KG1 (cell line): ENCODE data around the gene GALNT9.
"Not testable (repeated sequence)": the region's sequence is repeated elsewhere in the genome, so short reads cannot be mapped to it uniquely, and the experiment has no call there.

Source experiments
- DNase-seq: peaks from one replicate; lab custom pipeline; 2025; lab: John Stamatoyannopoulos, UW

GALNT9 gene

GRCh38 chr12:132278401-132279183 is 50.8 kb downstream of the GALNT9 start:
- DNase-seq = no peak

GRCh38 chr12:132277949-132278348 is 51.4 kb downstream of the GALNT9 start:
- no peak for DNase-seq

- no peak for DNase-seq
Measured at GRCh38 chr12:132277374-132277941, 51.9 kb downstream of the GALNT9 start.

DNA sequence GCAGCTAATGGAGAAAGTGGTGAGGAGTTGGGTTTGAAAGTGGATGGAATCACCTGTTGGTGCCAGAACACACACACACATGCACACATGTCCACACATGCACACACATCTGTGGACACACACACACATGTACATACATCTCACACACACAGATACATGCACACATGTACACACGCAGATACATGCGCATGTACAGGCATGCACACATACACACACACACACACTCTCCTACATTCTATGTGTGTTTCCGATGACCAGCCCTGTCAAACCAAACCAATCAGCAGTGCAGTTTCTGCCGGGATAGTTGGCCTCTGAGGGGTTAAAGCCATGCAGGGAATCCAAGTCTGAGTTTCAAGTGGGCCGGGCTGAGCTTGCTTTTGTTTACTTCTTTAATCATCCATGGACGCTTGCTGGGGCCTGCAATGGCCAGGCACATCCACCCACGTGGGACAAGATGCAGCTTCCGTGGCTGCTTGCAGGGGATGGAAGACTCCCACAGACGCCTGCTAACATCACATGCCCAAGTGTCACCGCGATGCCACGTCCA is 52.5 kb downstream of the GALNT9 start:
- DNase-seq = no peak

DNA sequence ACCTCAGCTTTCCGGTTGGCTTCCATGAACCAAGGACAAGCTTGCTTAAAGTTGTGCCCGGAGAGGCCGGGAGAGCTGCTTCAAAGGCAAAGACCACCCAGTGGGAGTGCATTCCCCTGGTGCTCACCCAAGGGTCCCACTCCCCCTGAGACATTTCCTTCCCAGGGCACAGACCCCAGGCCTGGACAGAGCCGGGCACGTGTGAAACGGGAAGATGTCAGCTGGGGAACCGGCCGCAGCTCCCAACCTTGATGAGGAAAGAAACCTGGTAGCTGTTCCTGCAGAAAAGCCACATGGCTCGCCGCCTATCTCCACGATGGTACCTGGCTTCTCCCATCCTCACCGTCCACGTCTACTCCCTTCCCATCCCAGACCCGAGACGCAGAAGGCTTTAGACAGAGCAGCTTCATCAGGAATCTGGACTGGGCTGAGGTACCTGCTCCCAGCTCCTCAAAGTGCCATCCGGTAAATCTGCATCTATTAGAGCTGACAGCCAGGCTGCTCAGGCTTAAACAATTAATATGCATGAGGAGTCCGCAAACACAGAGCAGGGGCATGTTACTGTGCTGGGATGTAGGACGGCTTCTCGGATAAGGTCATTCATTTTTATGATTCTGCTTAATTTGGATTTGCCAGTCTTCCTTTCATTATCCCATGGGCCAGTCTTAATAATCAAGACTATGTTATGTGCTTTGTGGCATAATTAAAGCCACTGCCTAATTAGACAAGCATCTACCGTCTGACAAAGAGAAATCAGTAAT is 53.1 kb downstream of the GALNT9 start:
- DNase-seq = no peak

DNA sequence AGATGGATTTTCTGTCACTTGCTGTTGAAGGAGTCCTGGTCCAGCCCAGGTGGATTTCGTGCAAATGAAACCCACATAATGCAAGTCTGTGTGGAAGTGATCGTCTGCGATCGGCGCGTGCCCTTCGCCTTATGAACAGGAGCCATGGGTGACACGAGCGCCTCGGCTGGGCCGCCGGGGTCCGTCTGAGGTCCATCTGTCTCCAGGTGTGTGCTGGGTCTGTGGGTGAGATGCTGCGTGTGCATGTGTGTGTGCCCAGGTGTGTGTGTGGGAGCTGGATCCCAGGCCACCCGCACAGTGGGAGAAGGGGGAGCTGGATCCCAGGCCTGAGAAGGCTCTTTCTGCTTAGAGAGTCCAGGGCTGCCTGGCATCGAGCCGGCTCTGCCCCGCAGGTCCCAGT is 53.8 kb downstream of the GALNT9 start:
- DNase-seq = no peak

GRCh38 chr12:132275110-132275531 is 54.3 kb downstream of the GALNT9 start:
- DNase-seq = no peak

- no peak for DNase-seq
Measured at GRCh38 chr12:132273992-132274334, 55.4 kb downstream of the GALNT9 start.

DNA sequence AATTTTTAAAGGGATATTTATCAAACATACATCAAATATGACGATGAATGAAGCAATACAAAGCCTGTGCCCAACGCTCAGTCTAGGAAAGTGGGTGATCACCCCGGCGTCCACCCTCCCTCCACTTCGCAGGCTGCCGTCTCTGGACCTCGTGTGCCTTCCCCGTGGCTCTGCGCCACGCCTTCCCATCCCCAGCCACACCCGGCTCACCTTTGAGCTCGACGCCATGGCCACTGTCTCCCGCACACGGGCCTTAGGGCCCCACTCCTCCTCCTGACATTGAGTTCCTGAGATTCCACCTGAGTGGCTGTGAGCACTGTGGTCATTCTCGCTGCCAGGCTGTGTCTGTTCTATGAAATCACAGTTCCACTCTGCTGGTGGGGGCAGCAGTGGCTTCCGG is 56.7 kb downstream of the GALNT9 start:
- DNase-seq = no peak

GRCh38 chr12:132271755-132272092 is 57.7 kb downstream of the GALNT9 start:
- no peak for DNase-seq

DNA sequence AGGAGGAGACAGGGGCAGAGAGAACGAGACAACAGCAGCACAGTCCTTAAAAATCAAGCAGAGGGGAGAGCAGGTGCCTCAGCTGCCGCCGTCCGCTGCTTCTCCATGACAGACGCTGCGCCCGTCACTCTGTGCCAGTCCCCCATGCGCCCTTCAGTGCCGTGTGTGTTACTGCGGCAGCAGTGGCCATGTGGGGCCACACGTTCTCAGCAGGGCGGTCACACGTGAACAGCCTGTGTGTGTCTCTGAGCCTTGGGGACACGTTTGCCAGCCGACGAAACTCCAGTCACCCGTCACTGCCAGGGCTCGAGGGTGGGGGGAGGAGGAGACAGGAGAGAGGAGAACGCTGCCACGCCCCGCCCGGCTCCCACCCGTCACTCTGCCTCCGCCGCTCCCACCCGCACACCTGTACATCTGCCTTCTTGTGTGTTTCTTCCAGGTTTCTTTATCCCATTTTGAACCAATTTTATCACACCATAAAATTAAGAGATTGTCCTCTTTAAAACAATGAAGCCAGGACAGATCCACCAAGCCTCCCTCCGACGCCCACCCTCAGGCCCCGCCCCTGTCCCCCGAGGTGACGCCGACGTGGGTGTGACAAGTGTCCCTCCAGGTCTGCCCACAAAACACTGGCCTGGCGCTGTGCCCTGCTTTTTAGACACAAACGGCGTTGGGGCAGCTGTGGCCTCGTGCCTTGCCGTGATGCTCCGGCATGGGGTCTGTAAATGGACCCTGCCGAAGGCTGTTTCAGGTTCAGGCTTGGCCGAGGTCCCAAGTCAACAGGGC is 58.2 kb downstream of the GALNT9 start:
- no peak for DNase-seq

- no peak for DNase-seq
Measured at GRCh38 chr12:132270516-132270915, 58.9 kb downstream of the GALNT9 start.

DNA sequence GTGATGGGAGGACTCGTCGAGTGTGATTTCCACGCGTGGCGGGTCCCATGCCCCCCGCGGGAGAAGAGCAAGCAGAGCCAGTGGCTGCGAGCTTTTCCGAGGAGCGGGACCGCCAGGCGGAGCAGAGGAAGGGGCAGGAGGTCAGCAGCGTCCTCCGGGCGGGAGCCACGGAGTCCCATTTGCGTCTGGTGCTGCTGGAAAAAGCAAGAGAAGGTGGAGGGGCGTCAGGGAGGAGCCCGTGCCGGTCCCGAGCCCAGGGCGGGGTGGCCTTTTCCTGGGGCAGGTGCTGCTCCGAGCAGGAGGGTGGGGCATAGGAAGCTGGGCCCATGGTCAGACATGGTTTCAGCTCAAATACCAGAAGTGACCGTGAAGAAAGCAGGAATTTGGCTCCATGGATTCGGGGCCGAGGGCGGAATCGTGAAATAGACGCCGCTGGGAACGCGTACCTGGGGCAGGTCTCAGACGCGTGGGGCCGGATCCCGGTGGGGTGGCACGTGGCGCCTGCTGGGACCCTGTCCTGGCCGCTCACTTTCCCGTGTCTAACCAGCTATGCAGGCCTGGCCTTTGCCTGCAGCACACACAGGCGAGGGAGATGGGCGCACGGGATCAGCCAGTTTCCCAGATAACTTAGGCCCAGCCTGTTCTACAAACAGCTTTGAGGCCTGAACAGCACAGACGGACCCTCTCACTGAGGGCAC is 60.0 kb downstream of the GALNT9 start:
- no peak for DNase-seq

- no peak for DNase-seq
Measured at GRCh38 chr12:132268674-132269073, 60.7 kb downstream of the GALNT9 start.

GRCh38 chr12:132267873-132268272 is 61.5 kb downstream of the GALNT9 start:
- no peak for DNase-seq

- no peak for DNase-seq
Measured at GRCh38 chr12:132266802-132267201, 62.6 kb downstream of the GALNT9 start.

DNA sequence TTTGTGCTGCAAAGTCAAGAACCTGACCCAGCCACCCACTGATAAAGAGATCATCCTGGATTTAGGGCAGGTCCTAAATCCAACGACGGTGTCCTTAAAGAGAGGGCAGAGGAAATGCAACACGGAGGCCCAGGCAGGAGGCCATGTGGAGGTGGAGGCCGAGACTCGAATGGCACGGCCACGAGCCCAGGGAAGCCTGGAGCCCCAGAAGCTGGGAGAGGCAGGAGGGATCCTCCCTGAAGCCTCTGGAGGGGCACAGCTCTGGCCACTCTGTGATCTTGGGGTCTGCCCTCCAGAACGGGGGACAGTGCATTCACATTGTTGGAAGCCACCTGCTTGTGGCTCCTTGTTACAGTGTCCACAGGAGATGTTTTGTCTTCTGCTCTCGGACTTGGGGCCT is 63.0 kb downstream of the GALNT9 start:
- DNase-seq = no peak

DNA sequence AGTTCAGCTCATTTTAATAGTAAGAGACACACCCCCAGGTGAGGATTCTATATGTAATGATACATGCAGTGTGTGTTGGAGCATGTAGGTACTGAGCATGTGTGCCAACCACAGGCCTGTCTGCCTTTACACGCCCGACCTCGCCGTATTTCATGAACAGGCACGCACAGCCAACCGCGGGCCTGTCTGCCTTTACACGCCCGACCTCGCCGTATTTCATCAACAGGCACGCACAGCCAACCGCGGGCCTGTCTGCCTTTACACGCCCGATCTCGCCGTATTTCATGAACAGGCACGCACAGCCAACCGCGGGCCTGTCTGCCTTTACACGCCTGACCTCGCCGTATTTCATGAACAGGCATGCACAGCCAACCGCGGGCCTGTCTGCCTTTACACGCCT is 63.6 kb downstream of the GALNT9 start:
- DNase-seq = not testable (repeated sequence)

GRCh38 chr12:132265056-132265800 is 64.2 kb downstream of the GALNT9 start:
- no peak for DNase-seq

DNA sequence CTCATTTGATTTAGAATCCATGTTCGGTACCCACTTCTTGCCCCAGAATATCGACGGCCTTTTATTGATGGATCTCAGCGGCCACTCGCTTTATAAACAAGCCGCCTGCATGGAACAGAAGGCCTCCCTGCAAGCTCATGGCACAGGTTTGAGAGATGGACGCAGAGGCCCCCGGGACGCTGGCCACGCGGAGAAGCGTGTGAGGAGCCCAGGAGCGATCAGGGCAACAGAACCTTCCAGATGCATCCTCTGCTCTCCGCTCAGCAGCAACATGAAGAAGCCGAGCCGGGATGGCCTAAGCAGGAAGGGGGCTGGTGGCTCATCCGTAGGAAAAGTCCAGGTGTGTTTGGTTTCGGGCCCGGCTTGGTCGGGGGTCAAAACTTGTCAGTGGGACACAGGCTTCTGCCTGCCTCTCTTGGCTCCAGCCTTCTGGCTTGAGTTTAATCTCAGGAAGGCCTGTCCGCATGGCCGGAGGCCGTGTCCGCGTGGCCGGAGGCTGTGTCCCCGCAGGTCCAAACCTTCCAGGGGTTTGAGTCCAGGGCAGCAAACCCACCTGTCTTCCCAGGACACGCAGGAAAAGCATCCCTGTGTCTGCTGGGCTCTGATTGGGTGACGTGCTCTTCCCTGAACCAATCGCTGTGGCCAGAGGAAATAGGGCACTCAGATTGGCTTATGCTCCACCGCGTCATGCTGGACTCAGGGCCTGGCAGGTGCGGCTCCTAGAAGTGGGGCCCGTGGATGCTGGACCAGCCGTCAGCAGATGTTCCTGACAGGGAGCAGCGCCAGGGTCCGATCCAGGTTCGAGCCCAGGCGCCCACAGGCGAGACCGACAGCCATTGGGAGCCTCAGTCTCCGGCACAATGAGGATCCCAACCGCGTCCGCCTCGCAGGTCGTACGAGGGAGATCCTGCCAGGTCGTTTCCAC is 65.0 kb downstream of the GALNT9 start:
- DNase-seq = no peak
